Stimulated activated CD4-positive, alpha-beta T cell treated with anti-CD3 and anti-CD28 coated beads, Interleukin-1b, Interleukin-23, amount 100 ng/mL, for 1 hour (primary cell): ENCODE data around the gene GAREM1.
"Not testable (repeated sequence)": the region's sequence is repeated elsewhere in the genome, so short reads cannot be mapped to it uniquely, and the experiment has no call there.

Experiments
- DNase-seq, 2 donors: peaks; one replicate each; pipeline ENCODE4 v3.0.0-alpha.2; 2020; ENCODE audit warnings: low read depth in 2 of 2

GAREM1 gene

GRCh38 chr18:32371384-32371783, 99.3 kb downstream of the GAREM1 start:
- no peak for DNase-seq

- DNase-seq: no peak
Measured at GRCh38 chr18:32368991-32369390, 101.7 kb downstream of the GAREM1 start.

- DNase-seq: no peak
Measured at GRCh38 chr18:32368170-32368569, 102.5 kb downstream of the GAREM1 start.

- no peak for DNase-seq
Measured at GRCh38 chr18:32366586-32367538, 103.8 kb downstream of the GAREM1 start.

GRCh38 chr18:32362484-32362883, 108.2 kb downstream of the GAREM1 start:
- no peak for DNase-seq

- DNase-seq: no peak
Measured at GRCh38 chr18:32360682-32361345, 109.9 kb downstream of the GAREM1 start.

GRCh38 chr18:32358529-32358928, 112.2 kb downstream of the GAREM1 start:
- DNase-seq: no peak

- no peak for DNase-seq
Measured at GRCh38 chr18:32358075-32358474, 112.6 kb downstream of the GAREM1 start.

GRCh38 chr18:32355896-32356295, 114.8 kb downstream of the GAREM1 start:
- no peak for DNase-seq

GRCh38 chr18:32354518-32354917, 116.2 kb downstream of the GAREM1 start:
- no peak for DNase-seq

GRCh38 chr18:32353257-32353656, 117.4 kb downstream of the GAREM1 start:
- DNase-seq: no peak

- no peak for DNase-seq
Measured at GRCh38 chr18:32351032-32351431, 119.7 kb downstream of the GAREM1 start.

- DNase-seq: no peak
Measured at GRCh38 chr18:32349728-32350395, 120.8 kb downstream of the GAREM1 start.

GRCh38 chr18:32346671-32347070, 124.0 kb downstream of the GAREM1 start:
- no peak for DNase-seq

GRCh38 chr18:32343634-32344033, 127.0 kb downstream of the GAREM1 start:
- DNase-seq: no peak

- not testable (repeated sequence) for DNase-seq
Measured at GRCh38 chr18:32341112-32341511, 129.6 kb downstream of the GAREM1 start.

GRCh38 chr18:32339045-32339444, 131.6 kb downstream of the GAREM1 start:
- no peak for DNase-seq

GRCh38 chr18:32337821-32338220, 132.9 kb downstream of the GAREM1 start:
- no peak for DNase-seq

- no peak for DNase-seq
Measured at GRCh38 chr18:32337347-32337746, 133.3 kb downstream of the GAREM1 start.

GRCh38 chr18:32335228-32335627, 135.5 kb downstream of the GAREM1 start:
- DNase-seq: no peak

- DNase-seq: no peak
Measured at GRCh38 chr18:32333781-32334180, 136.9 kb downstream of the GAREM1 start.

- no peak for DNase-seq
Measured at GRCh38 chr18:32332708-32333107, 138.0 kb downstream of the GAREM1 start.
